Neutrophil (primary cell): ENCODE measurements around the gene REX1BD.

Experiments used
- H3K27ac ChIP-seq: fragments of 200-600 bp; sonication (generic); 2 replicates; pipeline ENCODE4 v1.5.1; 2016; ENCODE audit warnings: mild to moderate bottlenecking, moderate library complexity
- H3K27me3 ChIP-seq: fragments of 200-600 bp; sonication (generic); 2 replicates; pipeline ENCODE4 v1.6.0; 2016; ENCODE audit warnings: mild to moderate bottlenecking
- H3K36me3 ChIP-seq: fragments of 200-600 bp; sonication (generic); 2 replicates; pipeline ENCODE4 v1.5.1; 2017
- H3K4me1 ChIP-seq, 2 experiments: fragments of 200-600 bp in 1 of 2; sonication (generic) in 1 of 2; 1 replicate in 1 of 2; 2 replicates in 1 of 2; pipeline versions ENCODE4 v1.5.1 to v1.6.1; 2013 to 2016; ENCODE audit warnings: low read depth in 1 of 2, low read length in 1 of 2, mild to moderate bottlenecking in 1 of 2, moderate library complexity in 1 of 2; ENCODE audit not compliant: control insufficient read depth in 1 of 2, insufficient read depth in 1 of 2
- H3K4me3 ChIP-seq, 2 experiments: fragments of 200-600 bp in 1 of 2; sonication (generic) in 1 of 2; 1 replicate in 1 of 2; 2 replicates in 1 of 2; pipeline ENCODE4 v1.5.1; 2013 to 2016; ENCODE audit warnings: low read depth in 1 of 2, low read length in 1 of 2, mild to moderate bottlenecking in 1 of 2, moderate library complexity in 1 of 2
- H3K9me3 ChIP-seq: fragments of 200-600 bp; sonication (generic); 2 replicates; pipeline ENCODE4 v1.5.1; 2016
- TF ChIP-seq, protein P1 (sequence below): fragments of 200-600 bp; sonication (generic); IDR thresholded peaks from 2 replicates; pipeline ENCODE4 v1.5.1; 2016; ENCODE audit warnings: antibody characterized with exemption

Gene REX1BD

DNA sequence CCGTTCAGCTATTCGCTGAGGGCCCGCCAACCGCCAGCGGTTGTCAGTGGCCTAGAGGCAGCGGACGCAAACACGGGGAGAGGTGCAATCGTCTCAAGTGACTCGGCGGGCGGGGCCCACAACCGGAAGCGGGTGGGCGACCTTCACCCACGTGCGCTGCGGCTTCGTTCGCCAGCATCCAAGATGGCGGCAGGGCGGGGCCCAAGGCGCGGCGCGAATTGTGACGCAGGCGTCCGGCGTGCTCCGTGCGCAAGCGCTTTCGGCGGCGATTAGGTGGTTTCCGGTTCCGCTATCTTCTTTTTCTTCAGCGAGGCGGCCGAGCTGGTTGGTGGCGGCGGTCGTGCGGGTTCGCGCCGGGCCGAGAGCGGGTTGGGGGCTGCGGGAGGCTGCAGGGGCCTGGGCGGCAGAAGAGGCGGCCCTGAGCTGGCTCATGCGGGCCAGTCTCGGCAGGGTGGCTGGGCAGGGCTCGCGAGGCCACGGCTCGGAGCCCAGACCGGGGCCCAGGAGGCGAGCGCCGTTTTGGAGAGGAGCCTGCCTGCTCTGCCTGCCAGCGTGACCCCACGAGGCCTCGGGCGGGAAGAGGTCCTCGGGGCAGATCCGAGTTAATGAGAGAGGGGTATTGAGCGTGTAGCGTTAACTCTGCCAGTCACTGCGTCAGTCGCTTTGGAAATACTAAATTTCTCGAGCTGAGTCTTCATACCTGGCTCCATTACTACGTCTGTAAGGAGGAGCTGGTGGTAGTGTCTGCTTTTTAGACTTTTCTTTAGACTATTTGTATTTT, 16.8 kb upstream of the REX1BD start, which contains the start of gene UBA52:
TSS of gene UBA52 (plus strand) at position 294 of the 781 bp plus-strand sequence. CDS start 1,444 bp downstream, outside the sequence.
- Histone ChIP-seq H3K9me3 (no peaks in the 10 kb centered on the region), H3K27me3 (no peaks in the 10 kb centered on the region), H3K4me3 (peak within 1 kb of the TSS; percentile 83 to 93), H3K36me3 (peaks cover 67% of the 10 kb centered on the region), H3K4me1 (peaks cover 23 to 27% of the 10 kb centered on the region in 2 experiments), H3K27ac (peak within 1 kb of the TSS; percentile 94)
- TF ChIP-seq, protein P1, sequence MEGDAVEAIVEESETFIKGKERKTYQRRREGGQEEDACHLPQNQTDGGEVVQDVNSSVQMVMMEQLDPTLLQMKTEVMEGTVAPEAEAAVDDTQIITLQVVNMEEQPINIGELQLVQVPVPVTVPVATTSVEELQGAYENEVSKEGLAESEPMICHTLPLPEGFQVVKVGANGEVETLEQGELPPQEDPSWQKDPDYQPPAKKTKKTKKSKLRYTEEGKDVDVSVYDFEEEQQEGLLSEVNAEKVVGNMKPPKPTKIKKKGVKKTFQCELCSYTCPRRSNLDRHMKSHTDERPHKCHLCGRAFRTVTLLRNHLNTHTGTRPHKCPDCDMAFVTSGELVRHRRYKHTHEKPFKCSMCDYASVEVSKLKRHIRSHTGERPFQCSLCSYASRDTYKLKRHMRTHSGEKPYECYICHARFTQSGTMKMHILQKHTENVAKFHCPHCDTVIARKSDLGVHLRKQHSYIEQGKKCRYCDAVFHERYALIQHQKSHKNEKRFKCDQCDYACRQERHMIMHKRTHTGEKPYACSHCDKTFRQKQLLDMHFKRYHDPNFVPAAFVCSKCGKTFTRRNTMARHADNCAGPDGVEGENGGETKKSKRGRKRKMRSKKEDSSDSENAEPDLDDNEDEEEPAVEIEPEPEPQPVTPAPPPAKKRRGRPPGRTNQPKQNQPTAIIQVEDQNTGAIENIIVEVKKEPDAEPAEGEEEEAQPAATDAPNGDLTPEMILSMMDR: peak; percentile 33

DNA sequence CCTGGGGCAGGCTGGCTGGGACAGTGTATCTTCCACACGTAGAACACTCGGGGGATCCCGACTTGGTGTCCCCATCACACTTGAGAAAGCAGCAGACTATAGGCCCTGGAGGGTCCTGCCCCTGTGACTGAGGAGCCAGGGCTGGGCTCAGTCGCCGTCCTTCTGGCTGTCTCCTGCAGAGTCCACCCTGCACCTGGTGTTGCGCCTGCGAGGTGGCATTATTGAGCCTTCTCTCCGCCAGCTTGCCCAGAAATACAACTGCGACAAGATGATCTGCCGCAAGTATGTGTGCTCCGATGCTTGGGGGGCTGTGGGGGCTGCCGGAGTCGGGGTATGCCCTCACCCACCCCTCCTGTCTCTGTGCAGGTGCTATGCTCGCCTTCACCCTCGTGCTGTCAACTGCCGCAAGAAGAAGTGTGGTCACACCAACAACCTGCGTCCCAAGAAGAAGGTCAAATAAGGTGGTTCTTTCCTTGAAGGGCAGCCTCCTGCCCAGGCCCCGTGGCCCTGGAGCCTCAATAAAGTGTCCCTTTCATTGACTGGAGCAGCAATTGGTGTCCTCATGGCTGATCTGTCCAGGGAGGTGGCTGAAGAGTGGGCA, 13.8 kb upstream of the REX1BD start:
- peaks cover 54% of the 10 kb centered on the region for H3K36me3 ChIP-seq
- no peaks in the 10 kb centered on the region for H3K9me3 ChIP-seq
- TF ChIP-seq, protein P1: no peak
- no peaks in the 10 kb centered on the region for H3K27me3 ChIP-seq
- H3K4me1 ChIP-seq: peaks cover 23 to 27% of the 10 kb centered on the region in 2 experiments
- H3K4me3 ChIP-seq: no peak overlapping the region
- no peak overlapping the region for H3K27ac ChIP-seq

DNA sequence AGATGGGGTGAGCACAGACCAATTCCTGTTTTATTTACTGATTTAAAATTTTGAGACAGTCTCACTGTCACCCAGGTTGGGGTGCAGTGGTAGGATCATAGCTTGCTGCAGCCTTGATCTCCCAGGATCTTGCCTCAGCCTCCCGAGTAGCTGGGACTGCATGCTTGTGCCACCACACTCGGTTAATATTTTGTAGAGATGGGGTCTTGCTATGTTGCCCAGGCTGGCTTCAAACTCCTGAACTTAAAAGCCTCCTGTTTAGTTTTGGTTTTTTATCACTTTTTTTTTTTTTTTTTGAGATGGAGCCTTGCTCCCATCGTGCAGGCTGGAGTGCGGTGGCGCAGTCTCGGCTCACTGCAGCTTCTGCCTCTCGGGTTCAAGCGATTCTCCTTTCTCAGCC, 12.2 kb upstream of the REX1BD start:
- Histone ChIP-seq H3K4me1 (peaks cover 17 to 20% of the 10 kb centered on the region in 2 experiments), H3K36me3 (peaks cover 52% of the 10 kb centered on the region), H3K27ac (no peak overlapping the region), H3K9me3 (no peaks in the 10 kb centered on the region), H3K4me3 (no peak overlapping the region), H3K27me3 (no peaks in the 10 kb centered on the region)
- TF ChIP-seq, protein P1: no peak

DNA sequence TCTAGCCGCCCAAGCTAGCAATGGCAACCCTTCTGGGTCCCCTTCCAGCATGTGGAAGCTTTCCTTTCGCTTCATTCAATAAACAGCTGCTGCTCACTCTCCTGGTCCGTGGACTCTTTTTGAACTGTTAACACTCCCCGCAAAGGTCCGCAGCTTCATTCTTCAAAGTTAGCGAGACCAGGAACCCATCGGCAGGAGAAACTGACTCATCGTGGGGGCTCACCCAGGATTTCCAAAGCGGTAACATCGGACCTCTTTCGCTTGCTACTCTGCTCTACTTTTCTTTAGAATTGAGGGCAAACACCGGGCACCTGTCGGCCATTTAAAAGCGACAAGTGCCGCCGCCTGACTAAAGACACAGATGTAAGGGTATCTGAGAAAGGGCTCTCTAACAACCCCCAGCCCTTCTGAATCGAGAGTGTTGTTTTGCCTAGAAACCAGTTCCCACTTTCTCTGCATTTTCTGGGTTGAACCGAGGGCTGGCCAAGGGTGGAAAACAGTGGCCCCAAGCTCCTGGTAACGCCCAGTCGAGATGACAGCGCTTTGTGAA, 11.2 kb upstream of the REX1BD start:
- H3K4me3 ChIP-seq: no peak overlapping the region
- H3K9me3 ChIP-seq: no peaks in the 10 kb centered on the region
- no peaks in the 10 kb centered on the region for H3K27me3 ChIP-seq
- no peak overlapping the region for H3K27ac ChIP-seq
- peaks cover 52% of the 10 kb centered on the region for H3K36me3 ChIP-seq
- H3K4me1 ChIP-seq: peaks cover 11 to 12% of the 10 kb centered on the region in 2 experiments
- TF ChIP-seq, protein P1: no peak

DNA sequence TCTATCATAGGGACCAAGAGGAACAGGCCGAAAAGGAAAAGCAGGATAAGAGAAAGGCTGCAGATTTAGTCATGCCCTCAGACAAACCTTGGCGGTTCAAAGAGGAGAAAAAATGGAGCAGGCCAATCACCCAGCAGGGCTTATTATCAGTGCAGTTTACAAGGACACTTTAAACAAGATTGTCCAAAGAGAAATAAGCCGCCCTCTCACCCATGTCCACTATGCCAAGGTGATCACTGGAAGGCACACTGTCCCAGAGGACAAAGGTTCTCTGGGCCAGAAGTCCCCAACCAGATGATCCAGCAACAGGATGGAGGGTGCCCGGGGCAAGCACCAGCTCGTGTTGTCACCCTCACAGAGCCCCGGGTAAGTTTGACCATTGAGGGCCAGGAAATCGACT, 8.3 kb upstream of the REX1BD start:
- Histone ChIP-seq H3K4me3 (no peak overlapping the region), H3K36me3 (peaks cover 29% of the 10 kb centered on the region), H3K9me3 (no peaks in the 10 kb centered on the region), H3K4me1 (no peaks in the 10 kb centered on the region), H3K27me3 (no peaks in the 10 kb centered on the region), H3K27ac (no peak overlapping the region)
- TF ChIP-seq, protein P1: no peak
